GM15510 (cell line): ENCODE measurements around the gene DNAH1.

ENCODE experiments used
- POLR2A ChIP-seq: IDR thresholded peaks from 3 replicates; pipeline ENCODE4 v1.6.1; 2011; ENCODE audit warnings: borderline replicate concordance; ENCODE audit not compliant: insufficient read length; ENCODE audit errors: extremely low read depth

Gene DNAH1

GRCh38 chr3:52353291-52353855, 37.3 kb downstream of the DNAH1 start:
- no peak for TF ChIP-seq POLR2A

DNA sequence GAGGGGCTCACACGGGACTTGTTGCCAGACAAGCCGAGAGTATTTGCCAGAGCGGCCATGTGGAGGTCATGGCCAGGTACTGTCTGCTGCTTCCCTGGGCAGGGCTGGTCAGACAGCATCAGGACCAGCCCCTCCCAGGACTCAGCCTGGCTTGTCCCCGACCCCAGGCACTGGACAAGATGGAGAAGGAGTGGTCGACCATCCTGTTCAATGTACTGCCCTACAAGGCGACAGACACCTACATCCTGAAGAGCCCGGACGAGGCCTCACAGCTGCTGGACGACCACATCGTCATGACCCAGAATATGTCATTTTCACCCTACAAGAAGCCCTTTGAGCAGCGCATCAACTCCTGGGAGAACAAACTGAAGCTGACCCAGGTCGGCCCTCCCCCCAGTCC, 38.6 kb downstream of the DNAH1 start:
- no peak for TF ChIP-seq POLR2A

- TF ChIP-seq POLR2A: no peak
Measured at GRCh38 chr3:52355526-52355925, 39.4 kb downstream of the DNAH1 start.

GRCh38 chr3:52356126-52356525, 40.0 kb downstream of the DNAH1 start:
- no peak for TF ChIP-seq POLR2A

GRCh38 chr3:52357151-52358080, 41.3 kb downstream of the DNAH1 start:
- no peak for TF ChIP-seq POLR2A

DNA sequence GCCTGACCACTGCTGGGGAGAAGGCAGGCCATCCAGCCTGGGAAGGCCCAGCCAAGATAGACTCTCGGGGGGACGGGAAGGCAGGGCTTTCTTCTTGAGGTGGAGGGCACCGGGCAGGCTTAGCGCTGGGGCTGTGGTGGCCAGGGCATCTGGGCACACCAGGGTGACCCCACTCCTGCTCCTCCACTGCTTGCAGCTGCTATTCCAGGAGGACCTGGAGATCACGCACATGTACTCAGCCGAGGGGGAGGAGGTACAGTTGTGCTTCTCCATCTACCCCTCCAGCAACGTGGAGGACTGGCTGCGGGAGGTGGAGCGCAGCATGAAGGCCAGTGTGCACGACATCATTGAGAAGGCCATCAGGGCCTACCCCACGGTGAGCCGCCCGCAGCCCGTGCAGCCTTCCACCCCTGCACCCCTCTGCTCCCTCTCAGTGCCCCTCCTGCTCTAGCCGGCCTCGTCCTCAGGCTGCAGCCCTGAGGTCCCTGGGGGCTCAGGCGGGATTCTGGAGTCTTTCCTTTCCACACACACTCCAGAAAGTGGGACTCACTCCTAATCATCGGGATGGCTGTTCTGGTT, 42.3 kb downstream of the DNAH1 start:
- TF ChIP-seq POLR2A: no peak

- no peak for TF ChIP-seq POLR2A
Measured at GRCh38 chr3:52359116-52359855, 43.2 kb downstream of the DNAH1 start.

DNA sequence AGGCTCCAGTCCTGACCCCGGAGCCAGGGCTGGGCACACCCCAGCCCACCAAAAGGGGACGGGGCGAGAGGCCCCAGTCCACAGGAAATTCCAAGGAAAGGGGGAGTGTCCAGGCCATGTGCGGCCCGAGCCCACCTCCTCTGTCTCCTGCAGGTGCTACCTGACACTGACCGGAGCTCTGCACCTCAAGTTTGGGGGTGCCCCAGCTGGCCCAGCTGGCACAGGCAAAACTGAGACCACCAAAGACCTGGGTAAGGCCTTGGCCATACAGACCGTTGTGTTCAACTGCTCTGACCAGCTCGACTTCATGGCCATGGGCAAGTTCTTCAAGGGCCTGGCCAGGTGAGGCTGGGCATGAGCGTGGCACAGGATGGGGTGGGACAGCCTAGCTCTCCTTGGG, 44.9 kb downstream of the DNAH1 start:
- no peak for TF ChIP-seq POLR2A

- no peak for TF ChIP-seq POLR2A
Measured at GRCh38 chr3:52361454-52361853, 45.3 kb downstream of the DNAH1 start.

DNA sequence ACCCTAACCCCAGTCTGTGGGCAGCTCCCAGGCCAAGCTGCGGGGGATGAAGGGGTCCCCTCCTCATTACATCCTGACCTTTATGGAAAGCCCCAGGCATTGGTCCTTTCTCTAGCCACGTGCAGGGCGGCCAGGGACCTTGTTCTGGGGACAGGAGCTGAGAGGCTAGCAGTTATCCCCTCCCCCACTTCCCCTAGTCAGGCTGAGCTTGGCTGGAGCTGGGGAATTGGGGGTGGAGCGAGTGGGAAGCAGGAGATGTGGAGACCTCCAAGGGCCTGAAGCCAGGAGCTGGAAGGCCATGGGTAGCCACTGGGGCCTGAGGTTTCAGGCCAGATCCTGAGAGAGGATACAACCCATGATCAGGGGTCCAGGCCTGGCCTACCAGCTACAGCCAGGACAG, 45.8 kb downstream of the DNAH1 start:
- TF ChIP-seq POLR2A: no peak

DNA sequence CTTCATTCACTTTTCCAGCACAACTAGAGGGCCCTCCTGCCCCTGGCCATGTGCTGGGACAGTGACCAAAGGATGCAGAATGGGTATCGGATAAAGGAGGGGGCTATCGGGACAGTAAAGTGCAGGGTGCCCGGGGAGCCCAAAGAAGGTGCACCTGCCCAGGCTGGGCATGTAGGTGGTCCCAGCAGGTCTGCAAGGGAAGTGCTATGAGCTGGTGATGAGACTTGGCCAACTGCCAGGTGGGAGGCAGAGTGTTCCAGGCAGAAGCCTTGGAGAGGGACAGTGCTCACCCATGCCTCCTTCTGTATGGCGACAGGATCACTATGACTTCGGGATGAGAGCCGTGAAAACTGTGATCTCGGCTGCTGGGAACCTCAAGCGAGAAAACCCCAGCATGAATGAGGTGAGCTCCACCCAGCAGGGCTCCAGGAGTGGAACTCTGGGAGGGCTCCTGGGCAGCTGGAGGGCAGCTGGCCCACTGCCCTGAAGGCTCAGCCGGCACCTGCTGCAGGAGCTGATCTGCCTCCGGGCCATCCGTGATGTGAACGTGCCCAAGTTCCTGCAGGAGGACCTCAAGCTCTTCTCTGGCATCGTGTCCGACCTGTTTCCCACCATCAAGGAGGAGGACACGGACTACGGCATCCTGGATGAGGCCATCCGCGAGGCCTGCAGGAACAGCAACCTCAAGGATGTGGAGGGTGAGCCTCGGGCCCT, 48.4 kb downstream of the DNAH1 start:
- TF ChIP-seq POLR2A: no peak

GRCh38 chr3:52366527-52366926, 50.4 kb downstream of the DNAH1 start:
- TF ChIP-seq POLR2A: no peak

GRCh38 chr3:52367891-52368880, 52.1 kb downstream of the DNAH1 start:
- TF ChIP-seq POLR2A: no peak

DNA sequence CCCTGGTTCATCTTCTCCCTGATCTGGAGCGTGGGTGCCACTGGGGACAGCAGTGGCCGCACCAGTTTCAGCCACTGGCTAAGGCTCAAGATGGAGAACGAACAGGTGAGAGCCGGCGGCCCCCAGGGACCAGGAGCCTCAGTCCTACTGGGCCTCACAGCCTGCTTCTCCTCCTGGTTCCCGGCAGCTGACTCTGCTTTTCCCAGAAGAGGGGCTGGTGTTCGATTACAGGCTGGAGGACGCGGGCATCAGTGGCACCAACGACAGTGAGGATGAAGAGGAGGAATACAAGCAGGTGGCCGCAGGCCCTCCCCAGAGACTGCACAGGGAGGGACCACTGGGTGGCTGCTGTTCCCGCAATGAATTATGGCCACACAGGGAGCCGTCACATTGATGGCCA, 54.4 kb downstream of the DNAH1 start:
- no peak for TF ChIP-seq POLR2A

DNA sequence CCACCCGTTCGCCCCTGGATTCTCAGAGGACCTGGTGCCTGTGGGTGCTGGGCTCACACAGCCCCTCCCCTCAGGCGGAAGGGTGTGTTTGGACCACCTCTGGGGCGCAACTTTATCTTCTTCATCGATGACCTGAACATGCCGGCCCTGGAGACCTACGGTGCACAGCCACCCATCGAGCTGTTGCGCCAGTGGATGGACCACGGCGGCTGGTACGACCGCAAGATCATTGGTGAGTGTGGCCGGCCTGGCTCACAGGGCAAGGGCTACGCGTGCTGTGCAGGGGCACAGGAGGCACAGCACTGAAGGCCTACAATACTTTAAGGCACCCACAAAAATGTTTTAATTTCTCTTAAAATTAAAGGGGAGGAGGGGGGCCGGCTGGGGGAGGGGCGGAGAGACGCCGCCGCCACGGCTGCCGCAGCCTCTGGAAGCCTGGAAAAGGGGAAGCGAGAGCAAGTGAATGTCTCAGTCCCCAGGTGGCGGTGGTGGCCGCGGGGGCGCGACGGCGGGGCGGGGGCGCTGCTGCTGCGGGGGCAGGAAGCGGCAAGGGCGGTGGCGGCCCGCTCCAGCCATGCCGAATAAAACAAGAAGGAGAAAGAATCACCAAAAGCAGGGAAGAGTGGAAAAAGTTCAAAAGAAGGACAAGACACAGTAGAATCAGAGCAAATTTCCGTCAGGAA, 56.8 kb downstream of the DNAH1 start:
- no peak for TF ChIP-seq POLR2A
